Esophagus muscularis mucosa (tissue), 4 donors: ENCODE measurements around the gene WNT7B. TPM values are rescaled to one million over a fixed set of nuclear protein-coding genes. Genes with fewer than 3 reads are reported as not detected.

ENCODE experiments used
- DNase-seq: peaks from one replicate; pipeline ENCODE4 v3.0.0-alpha.2; 2017; ENCODE audit errors: extremely low spot score
- H3K27ac ChIP-seq, 4 donors: fragments of 200-600 bp; sonication (generic); replicated peaks in 1 of 4; 1 replicate in 3 of 4; 2 replicates in 1 of 4; pipeline ENCODE4 v1.5.1; 2016 to 2019; ENCODE audit warnings: mild to moderate bottlenecking in 1 of 4
- H3K27me3 ChIP-seq, 4 donors: fragments of 200-600 bp; sonication (generic); one replicate each; pipeline versions ENCODE4 v1.5.1 to v1.6.0; 2016 to 2019
- H3K36me3 ChIP-seq, 4 donors: fragments of 200-600 bp; sonication (generic); one replicate each; pipeline ENCODE4 v1.5.1; 2016 to 2019
- H3K4me1 ChIP-seq, 4 donors: fragments of 200-600 bp; sonication (generic); one replicate each; pipeline ENCODE4 v1.5.1; 2016 to 2019
- H3K4me3 ChIP-seq, 4 donors: fragments of 200-600 bp; sonication (generic); 1 replicate in 2 of 4; 2 replicates in 2 of 4; pipeline ENCODE4 v1.5.1; 2016 to 2019; ENCODE audit warnings: mild to moderate bottlenecking in 4 of 4, moderate library complexity in 1 of 4
- H3K9me3 ChIP-seq, 4 donors: fragments of 200-600 bp; sonication (generic); 1 replicate in 3 of 4; 2 replicates in 1 of 4; pipeline ENCODE4 v1.5.1; 2016 to 2019
- EP300 ChIP-seq: sonication (generic); formaldehyde crosslinking; IDR thresholded peaks from one replicate; pipeline ENCODE4 v1.6.1; 2017; ENCODE audit warnings: antibody characterized with exemption
- POLR2A ChIP-seq: fragments of 450-650 bp; IDR thresholded peaks from one replicate; pipeline ENCODE4 v1.6.1; 2017; ENCODE audit warnings: antibody characterized with exemption, moderate library complexity, mild to moderate bottlenecking, low read depth
- POLR2AphosphoS5 ChIP-seq, 2 donors: sonication (generic); formaldehyde crosslinking; IDR thresholded peaks; one replicate each; pipeline ENCODE4 v1.6.1; 2017; ENCODE audit warnings: antibody characterized with exemption in 2 of 2
- WGBS: methylation state at CpG from one replicate; pipeline ENCODE4 v1.1.5; 2018; 5-methylcytosine and 5-hydroxymethylcytosine counted together
- intact Hi-C: fragments of 100-400 bp; cut with DNase I; formaldehyde crosslinking; loops from one replicate; pipeline ENCODE4 v1.15.1; 2023
- total RNA-seq, 4 donors: library from RNA; depleted of rRNA; stranded (reverse); fragments of >200 nt; gene quantifications; one replicate each; pipeline versions ENCODE4 v1.1.0 to v1.2.1, GENCODE V29; 2016
- TF ChIP-seq, protein P1 (sequence below), 3 experiments: fragments of 200-600 bp in 2 of 3; fragments of 450-650 bp in 1 of 3; sonication (generic) in 2 of 3; IDR thresholded peaks; one replicate each; pipeline ENCODE4 v1.5.1; 2017 to 2019; ENCODE audit warnings: antibody characterized with exemption in 3 of 3, mild to moderate bottlenecking in 2 of 3, moderate library complexity in 1 of 3

Gene WNT7B
- total RNA-seq, 4 donors from 2014 or later = not detected

DNA sequence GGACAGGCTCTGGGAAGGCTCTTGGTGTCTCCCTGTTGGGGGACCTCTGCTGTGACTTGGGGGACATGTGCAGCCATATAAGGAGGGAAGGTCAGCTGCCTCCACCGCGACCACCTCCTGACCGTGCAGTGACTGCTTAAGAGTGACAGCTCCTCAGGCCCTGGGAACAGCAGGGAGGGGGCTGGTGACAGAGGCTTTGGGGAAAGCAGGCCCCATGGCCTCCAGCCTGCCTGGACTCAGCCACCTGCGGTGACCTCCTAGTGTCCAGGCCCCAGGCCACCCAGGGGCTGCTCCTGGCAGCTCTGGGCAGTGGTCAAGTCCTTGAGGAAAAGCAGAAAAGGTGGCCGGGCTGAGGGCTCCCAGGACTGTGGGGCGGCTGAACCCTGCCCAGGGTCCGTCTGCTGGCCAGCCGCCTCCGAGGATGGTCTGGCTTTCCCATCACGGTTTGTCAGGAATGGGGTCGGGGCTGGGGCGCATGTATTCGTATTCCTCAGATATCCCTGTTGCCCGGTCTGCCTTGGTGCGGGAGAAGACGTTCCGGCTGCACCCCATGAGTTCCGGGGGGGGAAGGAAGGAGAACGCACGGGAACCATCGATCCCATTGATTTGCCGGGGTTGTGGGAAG is 96.8 kb downstream of the WNT7B start:
- H3K27me3 ChIP-seq = peaks cover 0 to 94% (median 4%) of the 10 kb centered on the region in 4 donors
- TF ChIP-seq, protein P1, sequence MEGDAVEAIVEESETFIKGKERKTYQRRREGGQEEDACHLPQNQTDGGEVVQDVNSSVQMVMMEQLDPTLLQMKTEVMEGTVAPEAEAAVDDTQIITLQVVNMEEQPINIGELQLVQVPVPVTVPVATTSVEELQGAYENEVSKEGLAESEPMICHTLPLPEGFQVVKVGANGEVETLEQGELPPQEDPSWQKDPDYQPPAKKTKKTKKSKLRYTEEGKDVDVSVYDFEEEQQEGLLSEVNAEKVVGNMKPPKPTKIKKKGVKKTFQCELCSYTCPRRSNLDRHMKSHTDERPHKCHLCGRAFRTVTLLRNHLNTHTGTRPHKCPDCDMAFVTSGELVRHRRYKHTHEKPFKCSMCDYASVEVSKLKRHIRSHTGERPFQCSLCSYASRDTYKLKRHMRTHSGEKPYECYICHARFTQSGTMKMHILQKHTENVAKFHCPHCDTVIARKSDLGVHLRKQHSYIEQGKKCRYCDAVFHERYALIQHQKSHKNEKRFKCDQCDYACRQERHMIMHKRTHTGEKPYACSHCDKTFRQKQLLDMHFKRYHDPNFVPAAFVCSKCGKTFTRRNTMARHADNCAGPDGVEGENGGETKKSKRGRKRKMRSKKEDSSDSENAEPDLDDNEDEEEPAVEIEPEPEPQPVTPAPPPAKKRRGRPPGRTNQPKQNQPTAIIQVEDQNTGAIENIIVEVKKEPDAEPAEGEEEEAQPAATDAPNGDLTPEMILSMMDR (IDR thresholded peaks at IDR 0.05) = no peak
- TF ChIP-seq POLR2A (no peak), POLR2AphosphoS5 (IDR thresholded peaks at IDR 0.05) (no peak), EP300 (no peak)
- H3K4me3 ChIP-seq = peak overlapping the region in 1 of 4 donors; percentile 24
- WGBS = 65% methylated on average over 17 of the region's 22 CpGs
- no peak overlapping the region for H3K27ac ChIP-seq
- DNase-seq = no peak
- intact Hi-C loops = no loop called here
- no peaks in the 10 kb centered on the region for H3K9me3 ChIP-seq
- peaks cover 10 to 18% (median 14%) of the 10 kb centered on the region in 4 donors for H3K4me1 ChIP-seq
- no peaks in the 10 kb centered on the region for H3K36me3 ChIP-seq

DNA sequence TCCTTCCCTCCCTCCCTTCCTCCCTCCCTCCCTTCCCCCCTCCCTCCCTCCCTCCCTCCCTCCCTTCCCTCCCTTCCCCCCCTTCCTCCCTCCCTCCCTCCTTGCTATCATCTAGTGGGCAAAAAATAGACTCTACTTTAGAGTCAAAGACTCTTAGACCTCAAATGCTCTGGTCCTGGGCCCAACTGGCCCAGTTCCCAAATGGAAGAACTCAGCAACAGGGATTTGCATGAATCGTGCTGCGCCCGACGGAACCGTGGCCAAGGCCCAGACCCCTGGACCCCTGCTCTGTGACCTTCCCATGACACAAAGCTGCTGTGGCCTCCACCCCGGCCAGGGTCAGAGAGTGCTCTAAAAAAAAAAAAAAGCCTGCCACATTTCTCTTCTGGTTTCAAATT is 97.4 kb downstream of the WNT7B start:
- Histone ChIP-seq H3K27ac (no peak overlapping the region), H3K4me3 (no peak overlapping the region), H3K27me3 (peaks cover 0 to 87% (median 4%) of the 10 kb centered on the region in 4 donors), H3K36me3 (no peaks in the 10 kb centered on the region), H3K4me1 (peaks cover 10 to 18% (median 13%) of the 10 kb centered on the region in 4 donors), H3K9me3 (no peaks in the 10 kb centered on the region)
- no peak for DNase-seq
- WGBS = 69% methylated on average over 6 of the region's 6 CpGs
- TF ChIP-seq POLR2A = no peak
- no peak for TF ChIP-seq EP300
- TF ChIP-seq POLR2AphosphoS5 (IDR thresholded peaks at IDR 0.05) = no peak
- TF ChIP-seq, protein P1 (IDR thresholded peaks at IDR 0.05) = no peak
- intact Hi-C loops = no loop called here

DNA sequence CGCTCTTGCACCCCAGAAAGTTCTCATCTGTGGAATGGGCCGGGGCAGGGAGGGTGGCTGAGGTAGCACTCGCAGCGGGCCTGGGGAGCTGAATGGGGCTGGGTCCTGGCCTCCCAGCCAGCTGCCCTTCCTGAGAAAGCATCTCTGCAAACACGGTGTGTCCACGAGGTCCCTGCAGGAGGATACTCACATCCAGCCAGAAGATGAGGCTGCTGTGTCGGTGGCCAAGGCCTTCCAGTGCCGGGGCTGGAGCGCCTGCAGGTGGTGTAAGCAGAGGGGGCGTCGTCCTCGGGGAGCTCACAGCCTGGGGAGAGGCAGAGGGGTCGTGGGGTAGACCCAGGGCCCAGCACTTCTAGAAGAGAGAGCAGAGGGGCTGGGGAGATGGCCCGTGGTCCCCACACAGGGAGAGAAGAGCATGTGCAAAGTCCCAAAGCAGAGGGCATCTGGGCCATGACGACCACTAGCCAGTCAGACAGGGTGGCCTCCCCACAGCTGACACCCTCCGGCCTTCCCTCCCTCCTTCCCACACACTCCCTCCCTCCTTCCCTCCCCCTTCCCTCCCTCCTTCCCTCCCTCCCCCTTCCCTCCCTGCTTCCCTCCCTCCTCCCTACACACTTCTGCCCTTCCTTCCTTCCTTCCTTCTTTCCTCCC is 97.9 kb downstream of the WNT7B start:
- intact Hi-C loops = no loop called here
- 59% methylated on average over 10 of the region's 16 CpGs for WGBS
- H3K4me3 ChIP-seq = no peak overlapping the region
- no peaks in the 10 kb centered on the region for H3K9me3 ChIP-seq
- H3K27me3 ChIP-seq = peaks cover 0 to 82% (median 4%) of the 10 kb centered on the region in 4 donors
- H3K4me1 ChIP-seq = peaks cover 7 to 18% (median 13%) of the 10 kb centered on the region in 4 donors
- no peaks in the 10 kb centered on the region for H3K36me3 ChIP-seq
- DNase-seq = no peak
- TF ChIP-seq, protein P1 (IDR thresholded peaks at IDR 0.05) = no peak
- no peak for TF ChIP-seq POLR2A
- TF ChIP-seq POLR2AphosphoS5 (IDR thresholded peaks at IDR 0.05) = no peak
- no peak for TF ChIP-seq EP300
- no peak overlapping the region for H3K27ac ChIP-seq

DNA sequence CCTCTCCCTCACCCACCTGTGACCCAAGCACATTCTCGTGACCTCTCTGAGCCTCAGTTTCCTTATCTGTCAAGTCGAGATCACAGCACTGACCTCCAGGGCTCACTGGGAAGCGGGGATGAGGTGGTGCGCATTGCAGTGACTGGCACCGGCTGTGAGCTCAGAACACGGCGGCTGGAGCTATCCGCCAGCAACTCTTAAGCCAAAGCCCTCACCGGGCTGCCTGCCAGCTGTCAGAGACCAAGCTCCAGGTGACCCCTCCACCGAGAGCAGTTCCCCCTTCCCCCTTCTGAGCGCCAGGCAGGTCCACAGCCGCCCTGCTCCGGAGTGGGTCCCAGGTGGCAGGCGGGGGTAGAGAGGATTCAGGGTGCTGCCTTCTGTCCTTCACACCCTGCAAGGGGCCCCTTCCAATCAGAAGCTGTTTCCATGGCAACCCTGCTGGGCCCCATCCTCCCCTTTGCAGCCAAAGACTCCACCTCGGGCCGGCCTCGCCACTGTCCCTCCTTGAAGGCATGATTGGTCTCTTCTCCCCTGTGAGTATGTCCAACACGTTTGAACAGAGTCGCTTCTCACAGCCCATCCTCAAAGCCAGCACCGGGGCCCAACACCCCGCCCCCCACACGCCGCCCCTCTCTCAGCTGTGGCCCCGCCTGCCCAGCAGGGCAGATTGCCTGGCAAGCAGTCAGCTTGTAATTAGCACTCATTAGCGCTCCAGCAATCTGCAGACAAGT is 98.7 kb downstream of the WNT7B start:
- intact Hi-C loops = no loop called here
- Histone ChIP-seq H3K36me3 (no peaks in the 10 kb centered on the region), H3K4me1 (peaks cover 7 to 18% (median 13%) of the 10 kb centered on the region in 4 donors), H3K4me3 (no peak overlapping the region), H3K27me3 (peaks cover 0 to 74% (median 4%) of the 10 kb centered on the region in 4 donors), H3K9me3 (no peaks in the 10 kb centered on the region), H3K27ac (no peak overlapping the region)
- TF ChIP-seq, protein P1 (IDR thresholded peaks at IDR 0.05) = no peak
- TF ChIP-seq EP300 = no peak
- TF ChIP-seq POLR2A = no peak
- TF ChIP-seq POLR2AphosphoS5 (IDR thresholded peaks at IDR 0.05) = no peak
- WGBS = 47% methylated on average over 18 of the region's 25 CpGs
- no peak for DNase-seq
